Stimulated activated CD4-positive, alpha-beta T cell treated with anti-CD3 and anti-CD28 coated beads, Interleukin-12 subunit alpha, Interleukin-12 subunit beta, amount 100 ng/mL, for 24 hours (primary cell): Measurements from ENCODE around the gene ADCY2.

Source experiments
- DNase-seq, 2 experiments: peaks; one replicate each; pipeline ENCODE4 v3.0.0-alpha.2; 2020; ENCODE audit warnings: low read depth in 2 of 2

Gene ADCY2

DNA sequence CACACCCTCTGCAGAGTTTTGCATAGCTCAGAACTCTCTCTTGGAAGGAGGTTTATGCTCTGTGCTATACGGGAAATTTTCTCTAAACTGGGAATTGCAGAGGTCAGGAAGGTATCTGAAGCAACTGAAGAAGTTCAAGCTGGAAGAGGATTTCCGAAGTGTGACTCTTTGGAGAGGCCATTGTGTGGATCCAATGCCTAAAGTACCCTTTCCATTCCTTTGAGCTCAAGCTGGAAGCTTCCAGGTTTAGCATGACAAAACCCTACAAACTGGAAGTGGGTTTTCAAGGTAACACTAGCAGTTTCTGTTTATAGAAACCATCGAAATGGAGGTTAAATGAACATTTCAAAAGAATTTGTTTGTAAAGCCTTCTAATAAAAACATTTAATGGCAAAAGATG is 267.9 kb downstream of the ADCY2 start:
- DNase-seq: no peak

DNA sequence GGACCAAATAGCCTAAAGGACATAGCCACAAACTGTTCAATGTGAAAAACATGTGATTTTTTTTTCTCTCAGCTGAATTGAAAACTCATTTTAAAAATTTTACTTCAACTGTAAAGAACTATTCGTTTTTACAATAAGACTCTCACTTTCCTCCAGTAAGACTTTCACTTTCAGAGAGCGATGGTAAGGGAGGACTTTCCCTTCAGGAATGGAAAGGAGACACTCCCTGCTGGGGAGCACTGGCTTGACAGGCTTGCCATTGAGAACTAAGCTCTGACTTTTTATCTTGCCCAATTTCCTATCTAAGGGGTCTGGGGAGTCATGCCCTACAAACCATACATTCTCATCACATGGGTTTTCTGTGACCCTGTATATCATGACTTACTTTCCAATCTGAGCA is 268.3 kb downstream of the ADCY2 start:
- DNase-seq: no peak

GRCh38 chr5:7667216-7667767 is 271.4 kb downstream of the ADCY2 start:
- DNase-seq: no peak

DNA sequence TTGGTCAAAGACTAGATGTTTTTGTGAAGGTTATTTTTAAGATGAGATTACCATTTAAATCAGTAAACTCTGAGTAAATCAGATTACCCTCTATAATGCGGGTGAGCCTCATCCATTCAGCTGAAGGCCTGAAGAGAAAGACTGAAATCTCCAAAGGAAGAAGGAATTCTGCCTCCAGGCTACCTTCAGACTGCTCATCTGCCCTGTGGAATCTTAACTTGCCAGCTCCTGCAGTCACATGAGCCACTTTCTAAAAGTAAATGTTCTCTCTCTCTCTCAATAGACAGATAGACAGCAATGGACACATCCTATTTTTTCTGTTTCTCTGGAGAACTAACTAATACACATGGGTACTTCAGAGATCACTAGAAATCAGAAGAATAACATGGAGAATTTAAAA is 272.2 kb downstream of the ADCY2 start:
- DNase-seq: no peak

- no peak for DNase-seq
These were observed 272.7 kb downstream of the ADCY2 start for GRCh38 chr5:7668627-7669026.

DNA sequence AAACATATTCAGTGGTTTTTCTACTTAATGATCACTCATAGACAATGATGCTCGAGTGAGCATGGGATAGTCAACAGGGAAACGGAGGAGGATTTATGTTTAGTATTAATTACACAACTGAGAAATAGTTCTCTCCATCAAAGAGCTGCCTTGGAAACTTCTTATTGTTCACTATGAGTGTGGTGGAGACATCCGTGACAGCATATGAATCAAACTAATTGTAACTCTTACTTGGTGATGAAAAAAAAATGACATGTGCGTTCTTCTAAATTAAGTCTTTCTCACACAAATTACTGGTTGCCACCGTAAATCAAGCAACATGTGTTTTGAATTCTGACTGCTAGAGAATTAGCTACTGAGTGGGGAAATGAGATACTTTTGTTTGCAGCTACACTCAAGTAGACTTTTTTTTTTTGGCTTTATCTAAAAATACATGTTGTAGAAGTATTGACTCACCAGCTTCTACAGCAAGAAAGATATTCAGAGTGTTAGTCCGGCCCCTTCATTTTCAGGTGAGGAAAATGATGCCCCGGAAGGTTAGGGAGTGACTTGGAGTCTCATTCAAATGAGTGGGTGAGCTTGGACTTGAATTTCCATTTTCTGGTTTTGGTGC is 275.5 kb downstream of the ADCY2 start:
- no peak for DNase-seq

DNA sequence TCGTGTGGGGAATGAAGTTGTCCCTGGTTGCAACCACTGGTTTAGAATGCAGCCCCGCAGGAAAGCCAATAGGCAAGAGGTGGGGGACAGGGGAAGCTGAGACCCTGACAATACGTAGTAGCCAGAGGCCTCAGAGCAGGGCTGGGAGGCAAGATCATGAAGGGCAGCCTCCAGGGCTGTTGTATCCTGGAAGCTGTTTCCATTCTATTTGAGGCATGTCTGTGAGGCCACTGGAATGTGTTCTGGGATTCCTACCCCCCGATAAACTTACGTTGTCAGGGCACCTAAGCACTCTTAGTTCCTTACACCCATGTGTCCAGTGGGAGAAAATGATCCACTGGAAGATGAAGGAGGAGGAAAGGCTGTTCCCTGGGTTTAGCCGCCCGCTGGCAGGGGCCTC is 277.7 kb downstream of the ADCY2 start:
- DNase-seq: no peak

DNA sequence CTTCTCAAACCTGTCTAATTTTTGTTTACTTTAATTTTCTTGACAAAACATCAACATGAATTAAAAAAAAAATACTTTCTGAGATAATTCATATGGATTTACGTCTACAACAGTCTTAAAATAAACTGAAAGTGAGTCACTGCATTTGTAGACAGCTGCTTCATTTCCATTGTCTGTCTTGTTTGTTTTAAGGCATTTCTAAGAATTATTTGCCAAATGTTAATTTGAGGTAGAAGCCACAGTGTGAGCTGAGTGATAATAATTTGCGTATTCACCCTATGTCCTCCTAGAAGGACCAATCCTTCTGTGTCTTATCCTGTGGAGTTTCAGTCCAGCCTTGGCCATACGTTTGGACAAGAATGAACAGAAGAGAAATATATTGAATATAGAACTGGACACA is 280.5 kb downstream of the ADCY2 start:
- no peak for DNase-seq

- no peak for DNase-seq
These were observed 282.1 kb downstream of the ADCY2 start for GRCh38 chr5:7678030-7678429.

DNA sequence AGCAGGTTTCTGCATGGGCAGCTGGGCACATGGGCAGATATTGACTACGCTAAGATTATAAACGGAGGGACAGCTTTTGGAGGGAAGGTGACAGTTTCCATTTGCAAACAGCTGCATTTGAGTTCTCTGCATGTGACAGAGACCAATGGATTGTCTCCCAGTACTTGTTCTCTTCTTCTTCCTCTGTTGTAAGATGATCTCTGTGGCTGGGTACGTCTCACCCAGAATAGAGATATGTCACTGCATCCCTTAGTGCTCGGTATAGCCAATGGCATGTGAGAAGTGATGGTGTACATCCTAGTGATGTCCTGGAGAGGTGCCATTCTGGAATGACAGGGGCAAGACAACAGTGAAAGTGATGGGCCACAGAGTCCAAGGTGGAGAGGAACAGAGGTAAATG is 283.7 kb downstream of the ADCY2 start:
- DNase-seq: no peak

DNA sequence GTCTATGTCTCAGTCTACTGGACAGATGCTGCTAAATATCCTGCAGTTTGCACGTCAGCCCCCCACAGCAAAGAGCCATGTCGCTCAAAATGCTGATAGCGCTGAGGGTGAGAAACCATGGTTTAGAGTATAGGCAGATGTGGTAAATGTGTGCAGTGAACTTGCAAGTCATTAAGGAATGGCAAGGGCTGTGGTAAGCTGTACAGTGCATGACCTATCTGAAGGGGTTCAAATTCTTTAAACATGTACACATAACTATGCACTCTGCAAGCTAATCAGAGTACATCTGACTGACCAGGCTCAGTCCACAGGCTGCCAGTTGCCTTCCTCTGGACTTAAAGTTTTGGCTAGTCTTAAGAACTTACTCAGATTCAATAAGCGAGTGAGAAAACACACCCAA is 284.3 kb downstream of the ADCY2 start:
- DNase-seq: no peak

DNA sequence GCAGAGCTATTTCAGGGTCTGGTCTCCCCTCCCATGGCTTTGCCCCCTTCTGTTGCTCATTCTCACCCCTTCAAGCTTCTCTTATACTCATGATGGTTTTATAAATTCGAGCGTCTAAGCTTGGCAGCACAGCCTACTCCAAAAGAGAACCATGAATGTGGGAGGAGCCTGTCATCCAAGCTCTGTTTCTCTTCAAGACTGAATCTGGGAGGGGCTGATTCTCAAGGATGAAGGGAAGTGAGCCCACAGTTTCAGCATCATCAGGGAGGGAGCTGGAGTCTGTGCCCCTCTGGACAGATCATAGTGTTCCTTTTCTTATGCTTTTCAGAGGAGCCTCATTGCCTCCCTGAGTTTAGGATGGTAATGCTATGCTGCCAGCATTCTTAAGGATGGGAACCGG is 286.4 kb downstream of the ADCY2 start:
- no peak for DNase-seq

DNA sequence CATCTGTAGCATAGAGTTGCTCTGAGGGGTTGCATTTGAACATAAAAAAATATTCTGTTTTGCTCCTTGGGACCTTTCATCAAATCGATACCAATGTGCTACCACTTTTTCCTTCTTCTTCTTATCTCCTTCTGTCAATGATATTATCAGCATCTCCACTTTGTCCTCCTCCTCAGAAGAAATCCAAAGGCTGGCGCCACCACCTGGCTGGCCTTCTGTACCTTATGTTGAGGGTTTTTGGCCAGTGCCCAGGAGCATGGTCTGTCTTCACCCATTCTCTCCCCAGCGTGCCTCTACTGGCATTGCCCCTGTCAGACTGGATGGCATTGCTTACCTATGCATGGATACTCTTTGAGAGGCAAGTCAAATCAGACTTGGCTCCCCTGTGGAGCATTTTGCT is 287.8 kb downstream of the ADCY2 start:
- no peak for DNase-seq

- DNase-seq: no peak
These were observed 288.9 kb downstream of the ADCY2 start for GRCh38 chr5:7684826-7685225.

- no peak for DNase-seq
These were observed 290.9 kb downstream of the ADCY2 start for GRCh38 chr5:7686794-7687193.

- DNase-seq: no peak
These were observed 294.6 kb downstream of the ADCY2 start for GRCh38 chr5:7690557-7690956.

- DNase-seq: no peak
These were observed 309.3 kb downstream of the ADCY2 start for GRCh38 chr5:7705261-7705660.

GRCh38 chr5:7705736-7706135 is 309.8 kb downstream of the ADCY2 start:
- no peak for DNase-seq

DNA sequence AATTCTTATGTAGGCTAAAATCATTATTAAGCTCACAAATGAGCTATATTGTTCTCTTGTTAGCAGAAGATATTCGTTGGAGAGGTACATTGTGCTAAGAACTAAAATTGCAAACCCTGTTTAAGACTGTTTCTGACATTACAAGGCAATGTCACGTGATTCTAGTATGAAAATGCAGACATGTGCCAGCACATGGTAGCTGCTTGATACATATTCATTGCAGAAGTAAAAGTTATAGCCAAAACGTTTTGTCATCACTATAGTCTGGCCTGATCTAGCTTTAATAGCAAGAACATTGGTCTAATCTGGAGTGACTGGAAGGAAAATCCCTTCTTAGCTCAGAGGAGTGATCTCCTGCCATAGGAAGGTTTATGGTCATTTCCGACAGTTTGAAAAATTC is 310.3 kb downstream of the ADCY2 start:
- DNase-seq: no peak

GRCh38 chr5:7714119-7714518 is 318.2 kb downstream of the ADCY2 start:
- DNase-seq: no peak

- DNase-seq: no peak
These were observed 318.8 kb downstream of the ADCY2 start for GRCh38 chr5:7714697-7715096.

DNA sequence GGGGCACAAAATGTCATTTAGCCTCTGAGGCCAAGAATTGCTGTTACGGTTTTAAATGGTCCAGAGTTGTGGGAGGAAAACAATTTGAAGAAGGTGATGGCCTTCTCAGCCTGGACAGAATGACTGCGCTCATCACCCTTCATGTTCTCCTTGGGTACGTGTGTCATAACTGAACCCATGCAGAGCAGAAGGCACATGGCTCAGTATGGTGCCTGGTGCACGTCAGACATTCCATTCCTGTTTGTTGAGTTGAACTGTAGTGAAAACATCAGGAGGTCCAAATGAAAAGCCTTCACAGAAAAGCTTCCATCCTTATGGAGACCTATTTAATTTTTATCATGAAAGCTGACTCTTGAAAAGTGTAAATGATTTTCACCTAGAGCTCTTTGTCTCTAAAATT is 321.8 kb downstream of the ADCY2 start:
- no peak for DNase-seq

DNA sequence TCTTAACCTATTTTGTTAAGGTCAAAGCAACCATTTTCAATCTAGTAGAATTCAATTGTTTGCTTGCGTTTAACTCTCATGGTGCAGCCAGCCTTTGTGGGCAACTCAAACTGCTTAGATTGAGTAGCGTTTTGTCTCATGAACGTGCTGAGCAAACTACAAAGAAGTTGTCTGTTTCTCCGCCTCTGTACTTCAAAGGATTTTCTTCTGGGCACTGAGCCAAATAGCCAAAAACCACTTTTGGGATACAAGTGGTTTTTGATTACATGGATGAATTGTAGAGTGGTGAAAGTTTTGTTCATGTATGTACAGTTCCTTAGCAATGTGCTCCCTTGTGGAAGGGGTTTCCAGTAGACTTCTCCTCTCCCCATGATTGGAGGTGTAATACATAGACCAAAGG is 332.1 kb downstream of the ADCY2 start:
- DNase-seq: no peak

DNA sequence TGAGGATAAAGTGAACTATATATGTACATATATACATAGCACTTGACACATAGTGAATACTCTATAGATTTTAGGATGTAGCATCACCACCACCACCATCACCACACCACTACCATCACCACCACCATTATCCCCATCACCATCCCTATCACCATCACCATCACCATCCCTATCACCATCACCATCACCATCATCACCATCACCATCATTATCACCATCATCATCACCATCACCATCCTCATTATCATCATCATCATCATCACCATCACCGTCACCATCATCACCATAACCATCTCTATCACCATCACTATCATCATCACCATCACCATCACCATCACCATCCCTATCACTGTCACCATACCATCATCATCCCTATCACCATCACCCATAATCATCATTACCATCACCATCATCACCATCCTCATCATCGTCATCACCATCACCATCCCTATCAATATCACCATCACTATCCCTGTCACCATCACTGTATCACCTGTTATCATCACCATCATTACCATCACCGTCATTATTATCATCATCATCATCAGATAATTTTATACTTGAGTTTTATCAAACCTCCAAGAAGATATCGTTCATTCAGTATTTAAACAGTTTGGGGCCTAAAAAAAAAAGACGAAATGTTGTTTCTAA is 345.6 kb downstream of the ADCY2 start:
- DNase-seq: no peak
